ENCODE data around the gene LCN10. TPM values are rescaled to one million over a fixed set of nuclear protein-coding genes. Genes with fewer than 3 reads are reported as not detected.
"Not testable (repeated sequence)": the region's sequence is repeated elsewhere in the genome, so short reads cannot be mapped to it uniquely, and the experiment has no call there.

The LCN10 gene
- polyA plus RNA-seq, 2 of the 4 experiments (the other 2 are of a cell fraction), result not detected

DNA sequence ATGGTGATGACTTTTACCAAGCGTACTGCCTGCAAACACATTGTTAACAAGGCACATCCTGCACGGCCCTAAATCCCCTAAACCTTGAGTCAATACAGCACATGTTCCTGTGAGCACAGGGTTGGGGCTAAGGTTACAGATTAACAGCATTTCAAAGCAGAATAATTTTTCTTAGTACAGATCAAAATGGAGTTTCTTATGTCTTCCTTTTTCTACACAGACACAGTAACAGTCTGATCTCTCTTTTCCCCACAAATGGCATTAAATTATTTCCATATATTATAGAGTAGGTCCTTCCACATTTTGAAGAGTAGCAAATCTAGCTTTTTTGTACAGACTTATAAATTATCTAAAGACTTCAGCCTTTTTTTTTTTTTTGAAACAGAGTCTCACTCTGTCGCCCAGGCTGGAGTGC is 46.8 kb upstream of the LCN10 start (continued):
- TF ChIP-seq, protein P1, sequence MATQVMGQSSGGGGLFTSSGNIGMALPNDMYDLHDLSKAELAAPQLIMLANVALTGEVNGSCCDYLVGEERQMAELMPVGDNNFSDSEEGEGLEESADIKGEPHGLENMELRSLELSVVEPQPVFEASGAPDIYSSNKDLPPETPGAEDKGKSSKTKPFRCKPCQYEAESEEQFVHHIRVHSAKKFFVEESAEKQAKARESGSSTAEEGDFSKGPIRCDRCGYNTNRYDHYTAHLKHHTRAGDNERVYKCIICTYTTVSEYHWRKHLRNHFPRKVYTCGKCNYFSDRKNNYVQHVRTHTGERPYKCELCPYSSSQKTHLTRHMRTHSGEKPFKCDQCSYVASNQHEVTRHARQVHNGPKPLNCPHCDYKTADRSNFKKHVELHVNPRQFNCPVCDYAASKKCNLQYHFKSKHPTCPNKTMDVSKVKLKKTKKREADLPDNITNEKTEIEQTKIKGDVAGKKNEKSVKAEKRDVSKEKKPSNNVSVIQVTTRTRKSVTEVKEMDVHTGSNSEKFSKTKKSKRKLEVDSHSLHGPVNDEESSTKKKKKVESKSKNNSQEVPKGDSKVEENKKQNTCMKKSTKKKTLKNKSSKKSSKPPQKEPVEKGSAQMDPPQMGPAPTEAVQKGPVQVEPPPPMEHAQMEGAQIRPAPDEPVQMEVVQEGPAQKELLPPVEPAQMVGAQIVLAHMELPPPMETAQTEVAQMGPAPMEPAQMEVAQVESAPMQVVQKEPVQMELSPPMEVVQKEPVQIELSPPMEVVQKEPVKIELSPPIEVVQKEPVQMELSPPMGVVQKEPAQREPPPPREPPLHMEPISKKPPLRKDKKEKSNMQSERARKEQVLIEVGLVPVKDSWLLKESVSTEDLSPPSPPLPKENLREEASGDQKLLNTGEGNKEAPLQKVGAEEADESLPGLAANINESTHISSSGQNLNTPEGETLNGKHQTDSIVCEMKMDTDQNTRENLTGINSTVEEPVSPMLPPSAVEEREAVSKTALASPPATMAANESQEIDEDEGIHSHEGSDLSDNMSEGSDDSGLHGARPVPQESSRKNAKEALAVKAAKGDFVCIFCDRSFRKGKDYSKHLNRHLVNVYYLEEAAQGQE (IDR thresholded peaks at IDR 0.05), result no peak
- TF ChIP-seq, protein P2, sequence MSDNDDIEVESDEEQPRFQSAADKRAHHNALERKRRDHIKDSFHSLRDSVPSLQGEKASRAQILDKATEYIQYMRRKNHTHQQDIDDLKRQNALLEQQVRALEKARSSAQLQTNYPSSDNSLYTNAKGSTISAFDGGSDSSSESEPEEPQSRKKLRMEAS (IDR thresholded peaks at IDR 0.05), result peak; percentile 13; the same call in 1 of the 2 replicates
- TF ChIP-seq HOXB13 (CRISPR knock-in tag; IDR thresholded peaks at IDR 0.05; ENCODE audit: low read depth) (peak; percentile 20; the same call in 1 of the 2 replicates), FOSB (CRISPR knock-in tag; IDR thresholded peaks at IDR 0.05) (no peak)

DNA sequence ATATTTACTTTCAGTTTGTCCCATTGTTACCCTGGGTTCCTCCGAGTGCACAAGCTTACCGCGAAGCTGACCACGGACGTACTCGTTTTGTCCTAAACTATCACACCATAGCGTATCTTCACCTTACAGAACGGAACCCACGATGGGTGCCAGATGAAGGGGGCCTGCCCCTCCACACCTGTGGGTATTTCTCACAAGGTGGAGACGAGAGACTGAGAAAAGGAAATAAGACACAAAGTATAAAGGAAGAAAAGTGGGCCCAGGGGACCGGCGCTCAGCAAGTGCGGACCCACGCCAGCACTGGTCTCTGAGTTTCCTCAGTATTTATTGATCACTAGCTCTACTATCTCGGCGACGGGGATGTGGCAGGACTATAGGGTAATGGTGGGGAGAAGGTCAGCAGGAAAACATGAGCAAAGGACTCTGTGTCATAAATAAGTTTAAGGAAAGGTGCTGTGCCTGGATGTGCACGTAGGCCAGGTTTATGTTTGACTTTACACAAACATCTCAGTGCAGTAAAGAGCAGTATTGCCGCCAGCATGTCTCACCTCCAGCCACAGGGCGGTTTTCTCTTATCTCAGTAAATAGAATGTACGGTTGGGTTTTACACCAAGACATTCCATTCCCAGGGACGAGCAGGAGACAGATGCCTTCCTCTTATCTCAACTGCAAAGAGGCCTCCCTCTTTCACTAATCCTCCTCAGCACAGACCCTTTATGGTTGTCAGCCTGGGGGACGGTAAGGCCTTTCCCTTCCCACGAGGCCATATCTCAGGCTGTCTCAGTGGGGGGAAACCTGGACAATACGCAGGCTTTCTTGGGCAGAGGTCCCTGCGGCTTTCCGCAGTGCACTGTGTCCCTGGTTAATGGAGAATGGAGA is 46.1 kb upstream of the LCN10 start:
- H3K9me3 ChIP-seq; FAIRE-seq; ATAC-seq; POLR2A ChIA-PET; DNase-seq (ENCODE audit: low read depth in 1 of 2, low spot score in 1 of 2): not testable (repeated sequence)
- H3K4me3 ChIP-seq, result peak overlapping the region; percentile 30
- 15% methylated on average over 25 of the region's 27 CpGs for WGBS (ENCODE audit: missing lambda C conversion rate)
- H3K4me1 ChIP-seq, result peaks cover 45% of the 10 kb centered on the region
- TF ChIP-seq, protein P2 (IDR thresholded peaks at IDR 0.05), result 0 out of 2 replicates have a peak, but pooled peaks have one; percentile 29
- CTCF ChIA-PET, result interaction anchor here (0.6 to 26.2 kb wide), 33 partner anchors 9 to 441 kb away, joined by 3 to 625 read pairs (median 7); partner anchors contain the start of genes AJM1, FUT7, LCN15 and LCN8
- peak overlapping the region; percentile 75 to 83 for H3K27ac ChIP-seq
- H3K4me2 ChIP-seq, result peak overlapping the region; percentile 88

DNA sequence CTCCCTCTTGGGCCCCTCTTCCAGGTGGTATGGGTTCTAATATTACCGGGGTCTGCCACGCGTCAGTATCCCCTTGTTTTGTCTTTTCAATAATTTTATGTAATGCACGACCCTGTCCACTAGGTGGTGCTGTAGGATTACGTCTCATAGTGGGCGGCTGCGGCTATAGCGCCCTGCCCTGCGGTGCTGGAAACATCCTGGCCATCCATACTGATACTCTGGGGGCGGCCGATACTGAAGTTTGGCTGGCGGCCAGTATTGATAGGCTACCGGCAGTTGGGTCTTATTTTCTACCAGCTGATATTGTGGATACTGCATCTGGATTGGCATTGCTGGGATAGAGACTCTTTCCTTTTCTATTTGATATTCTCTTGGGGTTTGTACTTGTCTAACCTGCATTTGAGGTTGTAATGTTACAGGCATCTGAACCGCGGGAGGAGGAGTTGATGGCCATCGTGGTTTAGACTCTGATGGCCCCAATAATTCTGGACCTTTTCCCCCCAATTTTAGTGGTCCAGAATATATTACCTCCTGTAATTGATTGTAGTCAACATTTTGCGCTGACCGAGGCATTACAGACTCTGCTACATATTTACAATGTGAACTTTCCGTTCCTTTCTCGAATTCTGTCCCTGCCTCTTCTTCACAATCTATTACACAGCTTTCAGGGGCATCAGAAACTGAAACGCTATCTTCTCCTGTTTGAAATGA is 45.1 kb upstream of the LCN10 start:
- no peak for TF ChIP-seq FOSL2 (IDR thresholded peaks at IDR 0.05)
- no peak for TF ChIP-seq FOSL2 (CRISPR knock-in tag; IDR thresholded peaks at IDR 0.05)
- TF ChIP-seq, protein P3, sequence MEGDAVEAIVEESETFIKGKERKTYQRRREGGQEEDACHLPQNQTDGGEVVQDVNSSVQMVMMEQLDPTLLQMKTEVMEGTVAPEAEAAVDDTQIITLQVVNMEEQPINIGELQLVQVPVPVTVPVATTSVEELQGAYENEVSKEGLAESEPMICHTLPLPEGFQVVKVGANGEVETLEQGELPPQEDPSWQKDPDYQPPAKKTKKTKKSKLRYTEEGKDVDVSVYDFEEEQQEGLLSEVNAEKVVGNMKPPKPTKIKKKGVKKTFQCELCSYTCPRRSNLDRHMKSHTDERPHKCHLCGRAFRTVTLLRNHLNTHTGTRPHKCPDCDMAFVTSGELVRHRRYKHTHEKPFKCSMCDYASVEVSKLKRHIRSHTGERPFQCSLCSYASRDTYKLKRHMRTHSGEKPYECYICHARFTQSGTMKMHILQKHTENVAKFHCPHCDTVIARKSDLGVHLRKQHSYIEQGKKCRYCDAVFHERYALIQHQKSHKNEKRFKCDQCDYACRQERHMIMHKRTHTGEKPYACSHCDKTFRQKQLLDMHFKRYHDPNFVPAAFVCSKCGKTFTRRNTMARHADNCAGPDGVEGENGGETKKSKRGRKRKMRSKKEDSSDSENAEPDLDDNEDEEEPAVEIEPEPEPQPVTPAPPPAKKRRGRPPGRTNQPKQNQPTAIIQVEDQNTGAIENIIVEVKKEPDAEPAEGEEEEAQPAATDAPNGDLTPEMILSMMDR (IDR thresholded peaks at IDR 0.05), result peak; percentile 94
- peak; percentile 58 for TF ChIP-seq SMC3 (IDR thresholded peaks at IDR 0.05)
- TF ChIP-seq MYC (IDR thresholded peaks at IDR 0.05; ENCODE audit: borderline replicate concordance, low read length), result no peak
- peak; percentile 93 to 94 for TF ChIP-seq RAD21 (conservative IDR thresholded peaks at IDR 0.05 in 1 of 2, IDR thresholded peaks at IDR 0.05 in 1 of 2)
- peak; percentile 58 for TF ChIP-seq MAFK (IDR thresholded peaks at IDR 0.05; ENCODE audit: partially characterized antibody)
- no peak for TF ChIP-seq POLR2AphosphoS2 (conservative IDR thresholded peaks at IDR 0.05; ENCODE audit: low read length)
- TF ChIP-seq KDM1A (IDR thresholded peaks at IDR 0.05; ENCODE audit: low read depth), result no peak
- no peak for TF ChIP-seq HOXA7 (CRISPR knock-in tag; IDR thresholded peaks at IDR 0.05)
- DNase-seq (ENCODE audit: low read depth in 1 of 2, low spot score in 1 of 2) (peak; percentile 49 to 59), ATAC-seq (peak; percentile 16 to 49), FAIRE-seq (no peak)
- Histone ChIP-seq H3K27ac (peak overlapping the region; percentile 75 to 83), H3K9me3 (no peaks in the 10 kb centered on the region), H3K4me2 (peak overlapping the region; percentile 88), H3K4me3 (peak overlapping the region; percentile 30), H3K4me1 (peaks cover 37% of the 10 kb centered on the region)
- CTCF ChIA-PET, result interaction anchor here (0.6 to 26.2 kb wide), 51 partner anchors 8 to 442 kb away, joined by 3 to 625 read pairs (median 4); partner anchors contain the start of genes AJM1, CCDC183, FUT7 and LCN15
- WGBS (ENCODE audit: missing lambda C conversion rate), result 7% methylated on average over 21 of the region's 21 CpGs
- POLR2A ChIA-PET, result no interaction called here

DNA sequence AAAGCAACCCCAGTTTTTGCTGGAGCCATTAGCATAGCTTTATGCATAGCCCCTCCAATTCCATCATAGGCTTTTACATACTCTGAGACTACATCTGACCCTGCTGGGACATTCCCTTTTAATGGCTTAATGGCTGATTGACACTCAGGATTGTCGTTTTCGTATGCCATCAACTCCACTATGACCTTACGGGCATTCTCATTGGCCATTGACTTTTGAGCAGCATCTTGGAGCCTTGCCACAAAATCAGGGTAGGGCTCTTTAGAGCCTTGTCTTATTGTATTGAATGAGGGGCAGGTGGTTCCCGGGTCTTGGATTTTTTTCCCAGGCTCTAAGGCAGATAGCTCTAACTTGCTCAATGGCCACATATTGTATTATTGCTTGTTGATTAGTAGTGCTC is 44.2 kb upstream of the LCN10 start:
- CTCF ChIA-PET, result interaction anchor here (0.6 to 26.2 kb wide), 32 partner anchors 9 to 283 kb away, joined by 3 to 625 read pairs (median 4); partner anchors contain the start of genes AJM1, CCDC183, FUT7 and LCN15
- DNase-seq (ENCODE audit: low read depth in 1 of 2, low spot score in 1 of 2); H3K9me3 ChIP-seq; H3K4me2 ChIP-seq; H3K4me3 ChIP-seq; FAIRE-seq; H3K27ac ChIP-seq; ATAC-seq; POLR2A ChIA-PET: not testable (repeated sequence)
- 13% methylated on average over 4 of the region's 4 CpGs for WGBS (ENCODE audit: missing lambda C conversion rate)
- peaks cover 31% of the 10 kb centered on the region for H3K4me1 ChIP-seq

Measured in A549 (cell line).